ENCODE results near the gene LIPC. TPM values are rescaled to one million over a fixed set of nuclear protein-coding genes. Genes with fewer than 3 reads are reported as not detected.

LIPC gene
- polyA plus RNA-seq, 1 of the 3 experiments (the other 2 are of a cell fraction), result not detected

DNA sequence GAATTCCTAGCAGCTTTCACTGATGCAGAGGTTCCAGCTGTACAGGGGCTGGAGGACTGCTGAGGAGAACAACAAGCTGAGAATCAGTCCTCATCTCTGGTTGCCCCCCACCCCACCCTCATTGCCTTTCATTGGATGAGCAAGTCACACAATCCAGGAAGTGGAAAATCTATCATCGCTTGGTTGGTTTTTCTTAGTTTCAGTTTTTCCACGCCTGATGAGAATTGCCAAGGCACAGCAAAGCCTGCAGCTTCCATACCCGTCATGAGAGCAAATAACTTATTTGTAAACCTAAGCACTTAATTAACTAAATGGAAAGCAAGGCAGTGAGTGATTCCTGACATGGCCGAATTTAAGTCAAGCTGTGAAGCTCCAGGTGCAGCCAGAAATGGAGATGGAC lies 21.4 kb upstream of the LIPC start:
- H3K27me3 ChIP-seq (ENCODE audit: insufficient read depth), result no peaks in the 10 kb centered on the region
- DNase-seq, result no peak
- no peak overlapping the region for H3K4me2 ChIP-seq
- H3K9me2 ChIP-seq, result no peaks in the 10 kb centered on the region
- POLR2A ChIA-PET, result no interaction called here
- 81% methylated on average over 4 of the region's 4 CpGs for WGBS (ENCODE audit: low lambda C conversion rate)
- TF ChIP-seq YY1 (IDR thresholded peaks at IDR 0.05; ENCODE audit: low read depth), result no peak
- H3K36me3 ChIP-seq (replicated peaks in 1 of 2; ENCODE audit: control insufficient read depth in 1 of 2, insufficient read depth in 2 of 2, low read length in 1 of 2), result no peaks in the 10 kb centered on the region
- no peak overlapping the region for H2AFZ ChIP-seq (ENCODE audit: low read depth)
- no peaks in the 10 kb centered on the region for H3K79me2 ChIP-seq (ENCODE audit: insufficient read depth)
- no peaks in the 10 kb centered on the region for H3K4me1 ChIP-seq (ENCODE audit: control insufficient read depth in 1 of 2, insufficient read depth in 2 of 2, low read depth in 1 of 2, low read length in 1 of 2)
- H4K20me1 ChIP-seq (ENCODE audit: insufficient read depth), result no peaks in the 10 kb centered on the region
- H3F3A ChIP-seq (replicated peaks; ENCODE audit: insufficient read depth), result no peaks in the 10 kb centered on the region
- no peak overlapping the region for H3K27ac ChIP-seq (ENCODE audit: low read depth in 2 of 2, low read length in 1 of 2)
- no peak overlapping the region for H3K9ac ChIP-seq
- H3K4me3 ChIP-seq (ENCODE audit: low read depth in 2 of 2, low read length in 1 of 2), result no peak overlapping the region
- CTCF ChIA-PET, result no interaction called here
- H3K9me3 ChIP-seq, result no peaks in the 10 kb centered on the region

DNA sequence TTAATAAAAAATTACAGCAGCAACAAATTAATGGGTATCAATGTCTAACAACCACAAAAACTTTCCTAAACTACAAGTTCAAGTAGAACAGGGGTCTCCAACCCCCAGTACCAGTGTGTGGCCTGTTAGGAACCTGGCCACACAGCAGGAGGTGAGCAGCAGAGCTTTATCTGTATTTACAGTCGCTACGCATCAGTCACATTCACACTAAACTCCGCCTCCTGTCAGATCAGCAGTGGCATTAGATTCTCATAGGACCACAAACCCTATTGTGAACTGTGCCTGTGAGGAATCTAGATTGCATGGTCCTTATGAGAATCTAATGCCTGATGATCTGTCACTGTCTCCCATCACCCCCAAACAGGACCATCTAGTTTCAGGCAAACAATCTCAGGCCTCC lies 18.5 kb upstream of the LIPC start:
- ChIA-PET POLR2A (no interaction called here), CTCF (no interaction called here)
- Histone ChIP-seq H3K4me1 (ENCODE audit: control insufficient read depth in 1 of 2, insufficient read depth in 2 of 2, low read depth in 1 of 2, low read length in 1 of 2) (no peaks in the 10 kb centered on the region), H3K36me3 (replicated peaks in 1 of 2; ENCODE audit: control insufficient read depth in 1 of 2, insufficient read depth in 2 of 2, low read length in 1 of 2) (no peaks in the 10 kb centered on the region), H2AFZ (ENCODE audit: low read depth) (no peak overlapping the region), H3K27ac (ENCODE audit: low read depth in 2 of 2, low read length in 1 of 2) (no peak overlapping the region), H3K79me2 (ENCODE audit: insufficient read depth) (no peaks in the 10 kb centered on the region), H3K9me3 (no peaks in the 10 kb centered on the region), H3K27me3 (ENCODE audit: insufficient read depth) (no peaks in the 10 kb centered on the region), H3K4me3 (ENCODE audit: low read depth in 2 of 2, low read length in 1 of 2) (no peak overlapping the region), H4K20me1 (ENCODE audit: insufficient read depth) (no peaks in the 10 kb centered on the region), H3K4me2 (no peak overlapping the region), H3K9ac (no peak overlapping the region), H3K9me2 (no peaks in the 10 kb centered on the region), H3F3A (replicated peaks; ENCODE audit: insufficient read depth) (no peaks in the 10 kb centered on the region)
- TF ChIP-seq RCOR1 (IDR thresholded peaks at IDR 0.05; ENCODE audit: low read length), result no peak
- WGBS (ENCODE audit: low lambda C conversion rate), result 89% methylated on average over 3 of the region's 3 CpGs
- DNase-seq, result no peak

DNA sequence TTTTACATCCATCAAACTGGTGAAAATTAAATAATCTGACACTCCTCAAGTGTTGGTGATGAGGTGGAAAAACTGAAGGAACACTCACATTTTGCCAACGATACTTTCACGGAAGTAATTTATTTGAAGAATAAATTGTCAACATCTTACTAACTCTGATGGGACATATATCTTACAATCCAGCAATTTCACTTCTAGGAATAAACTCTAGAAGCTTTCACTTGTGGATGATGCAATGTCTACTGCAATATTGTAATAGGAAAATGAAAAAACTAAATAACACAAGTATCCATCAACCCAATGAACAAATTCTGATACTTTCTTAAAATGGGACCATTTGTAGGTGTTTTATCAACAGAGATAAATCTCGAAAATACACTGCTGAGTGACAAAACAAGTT lies 16.2 kb upstream of the LIPC start:
- WGBS (ENCODE audit: low lambda C conversion rate), result 76% methylated on average over 3 of the region's 3 CpGs
- H4K20me1 ChIP-seq (ENCODE audit: insufficient read depth), result no peaks in the 10 kb centered on the region
- ChIA-PET POLR2A (no interaction called here), CTCF (interaction anchor here (0.7 kb wide), 1 partner anchor 1945 kb away, joined by 3 read pairs; no protein-coding TSS in a partner anchor)
- no peaks in the 10 kb centered on the region for H3K4me1 ChIP-seq (ENCODE audit: control insufficient read depth in 1 of 2, insufficient read depth in 2 of 2, low read depth in 1 of 2, low read length in 1 of 2)
- H3K27ac ChIP-seq (ENCODE audit: low read depth in 2 of 2, low read length in 1 of 2), result no peak overlapping the region
- no peaks in the 10 kb centered on the region for H3K9me2 ChIP-seq
- H3K9me3 ChIP-seq, result no peaks in the 10 kb centered on the region
- no peak overlapping the region for H2AFZ ChIP-seq (ENCODE audit: low read depth)
- no peaks in the 10 kb centered on the region for H3K79me2 ChIP-seq (ENCODE audit: insufficient read depth)
- TF ChIP-seq, protein P1, sequence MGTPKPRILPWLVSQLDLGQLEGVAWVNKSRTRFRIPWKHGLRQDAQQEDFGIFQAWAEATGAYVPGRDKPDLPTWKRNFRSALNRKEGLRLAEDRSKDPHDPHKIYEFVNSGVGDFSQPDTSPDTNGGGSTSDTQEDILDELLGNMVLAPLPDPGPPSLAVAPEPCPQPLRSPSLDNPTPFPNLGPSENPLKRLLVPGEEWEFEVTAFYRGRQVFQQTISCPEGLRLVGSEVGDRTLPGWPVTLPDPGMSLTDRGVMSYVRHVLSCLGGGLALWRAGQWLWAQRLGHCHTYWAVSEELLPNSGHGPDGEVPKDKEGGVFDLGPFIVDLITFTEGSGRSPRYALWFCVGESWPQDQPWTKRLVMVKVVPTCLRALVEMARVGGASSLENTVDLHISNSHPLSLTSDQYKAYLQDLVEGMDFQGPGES (IDR thresholded peaks at IDR 0.05; ENCODE audit: low read depth, low read length), result no peak
- TF ChIP-seq NFIC (IDR thresholded peaks at IDR 0.05; ENCODE audit: borderline replicate concordance) (no peak), CHD2 (IDR thresholded peaks at IDR 0.05; ENCODE audit: low read length, partially characterized antibody) (no peak), FOSL2 (IDR thresholded peaks at IDR 0.05; ENCODE audit: borderline replicate concordance, low read depth) (no peak), TCF12 (IDR thresholded peaks at IDR 0.05) (no peak), TEAD4 (IDR thresholded peaks at IDR 0.05; ENCODE audit: borderline replicate concordance, insufficient read depth) (no peak), GATA2 (CRISPR knock-in tag; IDR thresholded peaks at IDR 0.05) (no peak), RFX5 (IDR thresholded peaks at IDR 0.05; ENCODE audit: low read length) (no peak), ELF1 (IDR thresholded peaks at IDR 0.05) (no peak)
- TF ChIP-seq, protein P2, sequence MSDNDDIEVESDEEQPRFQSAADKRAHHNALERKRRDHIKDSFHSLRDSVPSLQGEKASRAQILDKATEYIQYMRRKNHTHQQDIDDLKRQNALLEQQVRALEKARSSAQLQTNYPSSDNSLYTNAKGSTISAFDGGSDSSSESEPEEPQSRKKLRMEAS (IDR thresholded peaks at IDR 0.05; ENCODE audit: low read depth), result no peak
- TF ChIP-seq, protein P3, sequence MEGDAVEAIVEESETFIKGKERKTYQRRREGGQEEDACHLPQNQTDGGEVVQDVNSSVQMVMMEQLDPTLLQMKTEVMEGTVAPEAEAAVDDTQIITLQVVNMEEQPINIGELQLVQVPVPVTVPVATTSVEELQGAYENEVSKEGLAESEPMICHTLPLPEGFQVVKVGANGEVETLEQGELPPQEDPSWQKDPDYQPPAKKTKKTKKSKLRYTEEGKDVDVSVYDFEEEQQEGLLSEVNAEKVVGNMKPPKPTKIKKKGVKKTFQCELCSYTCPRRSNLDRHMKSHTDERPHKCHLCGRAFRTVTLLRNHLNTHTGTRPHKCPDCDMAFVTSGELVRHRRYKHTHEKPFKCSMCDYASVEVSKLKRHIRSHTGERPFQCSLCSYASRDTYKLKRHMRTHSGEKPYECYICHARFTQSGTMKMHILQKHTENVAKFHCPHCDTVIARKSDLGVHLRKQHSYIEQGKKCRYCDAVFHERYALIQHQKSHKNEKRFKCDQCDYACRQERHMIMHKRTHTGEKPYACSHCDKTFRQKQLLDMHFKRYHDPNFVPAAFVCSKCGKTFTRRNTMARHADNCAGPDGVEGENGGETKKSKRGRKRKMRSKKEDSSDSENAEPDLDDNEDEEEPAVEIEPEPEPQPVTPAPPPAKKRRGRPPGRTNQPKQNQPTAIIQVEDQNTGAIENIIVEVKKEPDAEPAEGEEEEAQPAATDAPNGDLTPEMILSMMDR (IDR thresholded peaks at IDR 0.05), result no peak
- TF ChIP-seq, protein P4, sequence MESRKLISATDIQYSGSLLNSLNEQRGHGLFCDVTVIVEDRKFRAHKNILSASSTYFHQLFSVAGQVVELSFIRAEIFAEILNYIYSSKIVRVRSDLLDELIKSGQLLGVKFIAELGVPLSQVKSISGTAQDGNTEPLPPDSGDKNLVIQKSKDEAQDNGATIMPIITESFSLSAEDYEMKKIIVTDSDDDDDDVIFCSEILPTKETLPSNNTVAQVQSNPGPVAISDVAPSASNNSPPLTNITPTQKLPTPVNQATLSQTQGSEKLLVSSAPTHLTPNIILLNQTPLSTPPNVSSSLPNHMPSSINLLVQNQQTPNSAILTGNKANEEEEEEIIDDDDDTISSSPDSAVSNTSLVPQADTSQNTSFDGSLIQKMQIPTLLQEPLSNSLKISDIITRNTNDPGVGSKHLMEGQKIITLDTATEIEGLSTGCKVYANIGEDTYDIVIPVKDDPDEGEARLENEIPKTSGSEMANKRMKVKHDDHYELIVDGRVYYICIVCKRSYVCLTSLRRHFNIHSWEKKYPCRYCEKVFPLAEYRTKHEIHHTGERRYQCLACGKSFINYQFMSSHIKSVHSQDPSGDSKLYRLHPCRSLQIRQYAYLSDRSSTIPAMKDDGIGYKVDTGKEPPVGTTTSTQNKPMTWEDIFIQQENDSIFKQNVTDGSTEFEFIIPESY (IDR thresholded peaks at IDR 0.05; ENCODE audit: borderline replicate concordance, low read depth), result no peak
- TF ChIP-seq, protein P5, sequence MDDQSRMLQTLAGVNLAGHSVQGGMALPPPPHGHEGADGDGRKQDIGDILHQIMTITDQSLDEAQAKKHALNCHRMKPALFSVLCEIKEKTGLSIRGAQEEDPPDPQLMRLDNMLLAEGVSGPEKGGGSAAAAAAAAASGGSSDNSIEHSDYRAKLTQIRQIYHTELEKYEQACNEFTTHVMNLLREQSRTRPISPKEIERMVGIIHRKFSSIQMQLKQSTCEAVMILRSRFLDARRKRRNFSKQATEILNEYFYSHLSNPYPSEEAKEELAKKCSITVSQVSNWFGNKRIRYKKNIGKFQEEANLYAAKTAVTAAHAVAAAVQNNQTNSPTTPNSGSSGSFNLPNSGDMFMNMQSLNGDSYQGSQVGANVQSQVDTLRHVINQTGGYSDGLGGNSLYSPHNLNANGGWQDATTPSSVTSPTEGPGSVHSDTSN (IDR thresholded peaks at IDR 0.05), result no peak
- H3K9ac ChIP-seq, result no peak overlapping the region
- no peaks in the 10 kb centered on the region for H3K27me3 ChIP-seq (ENCODE audit: insufficient read depth)
- H3F3A ChIP-seq (replicated peaks; ENCODE audit: insufficient read depth), result no peaks in the 10 kb centered on the region
- DNase-seq, result no peak
- H3K36me3 ChIP-seq (replicated peaks in 1 of 2; ENCODE audit: control insufficient read depth in 1 of 2, insufficient read depth in 2 of 2, low read length in 1 of 2), result no peaks in the 10 kb centered on the region
- H3K4me3 ChIP-seq (ENCODE audit: low read depth in 2 of 2, low read length in 1 of 2), result no peak overlapping the region
- no peak overlapping the region for H3K4me2 ChIP-seq
